ENCODE data around the gene OR9G1. TPM values are rescaled to one million over a fixed set of nuclear protein-coding genes. Genes with fewer than 3 reads are reported as not detected.

Gene OR9G1
- total RNA-seq, 1 donor from 2014 or later: not detected

DNA sequence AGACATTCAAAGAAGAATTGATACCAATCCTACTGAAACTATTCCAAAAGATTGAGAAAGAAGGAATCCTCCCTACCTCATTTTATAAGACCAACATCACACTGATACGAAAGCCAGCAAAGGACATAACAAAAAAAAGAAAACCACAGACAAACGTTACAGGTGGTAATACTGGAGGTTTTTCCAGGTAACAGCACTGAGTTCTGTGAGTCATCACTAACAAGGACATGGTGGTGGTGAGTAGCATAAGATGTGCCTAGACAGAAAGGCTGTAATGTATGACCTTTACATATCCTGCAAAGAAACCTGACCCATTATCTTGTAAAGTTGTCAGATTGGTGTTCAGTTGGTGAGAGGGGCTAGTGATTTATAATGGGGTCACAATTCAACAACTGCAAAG, 15.3 kb downstream of the OR9G1 start:
- no peak for ATAC-seq

DNA sequence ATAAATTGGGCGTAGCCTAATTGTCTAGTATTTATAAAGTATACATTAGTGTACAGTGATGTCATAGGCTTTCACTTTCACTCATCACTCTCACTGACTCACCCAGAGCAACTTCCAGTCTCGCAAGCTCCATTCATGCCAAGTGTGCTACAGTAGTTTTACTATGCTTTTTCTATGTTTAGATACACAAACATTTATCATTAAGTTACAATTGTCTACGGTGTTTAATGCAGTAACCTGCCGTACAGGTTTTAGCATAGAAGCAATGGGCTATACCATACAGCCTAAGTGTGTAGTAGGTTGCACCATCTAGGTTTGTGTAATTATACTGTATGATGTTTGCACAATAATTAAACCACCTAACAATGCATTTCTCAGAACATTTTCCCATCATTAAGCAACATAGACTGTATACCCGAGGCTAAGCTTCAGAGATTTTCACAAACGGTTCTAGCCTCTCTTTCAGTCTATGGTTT, 17.5 kb downstream of the OR9G1 start:
- ATAC-seq (no peak), DNase-seq (no peak)
- Histone ChIP-seq H3K27ac (no peak overlapping the region), H3K27me3 (ENCODE audit: low read depth) (no peaks in the 10 kb centered on the region), H3K4me1 (no peaks in the 10 kb centered on the region), H3K4me3 (no peak overlapping the region), H3K9me3 (no peaks in the 10 kb centered on the region), H3K36me3 (no peaks in the 10 kb centered on the region)
- TF ChIP-seq CTCF (IDR thresholded peaks at IDR 0.05): no peak
- intact Hi-C loops (cut with DNase I): no loop called here

More for the DNA sequence above, 15.3 kb downstream of the OR9G1 start:
- Histone ChIP-seq H3K27ac (no peak overlapping the region), H3K4me3 (no peak overlapping the region), H3K4me1 (no peaks in the 10 kb centered on the region), H3K27me3 (ENCODE audit: low read depth) (no peaks in the 10 kb centered on the region), H3K36me3 (no peaks in the 10 kb centered on the region), H3K9me3 (no peaks in the 10 kb centered on the region)
- intact Hi-C loops (cut with DNase I): no loop called here
- TF ChIP-seq CTCF (IDR thresholded peaks at IDR 0.05): no peak
- DNase-seq: no peak

GRCh38 chr11:56720513-56720912, 21.6 kb downstream of the OR9G1 start:
- Histone ChIP-seq H3K4me1 (no peaks in the 10 kb centered on the region), H3K4me3 (no peak overlapping the region), H3K27ac (no peak overlapping the region), H3K9me3 (no peaks in the 10 kb centered on the region), H3K36me3 (no peaks in the 10 kb centered on the region), H3K27me3 (ENCODE audit: low read depth) (no peaks in the 10 kb centered on the region)
- no peak for TF ChIP-seq CTCF (IDR thresholded peaks at IDR 0.05)
- intact Hi-C loops (cut with DNase I): no loop called here
- ATAC-seq (no peak), DNase-seq (no peak)

DNA sequence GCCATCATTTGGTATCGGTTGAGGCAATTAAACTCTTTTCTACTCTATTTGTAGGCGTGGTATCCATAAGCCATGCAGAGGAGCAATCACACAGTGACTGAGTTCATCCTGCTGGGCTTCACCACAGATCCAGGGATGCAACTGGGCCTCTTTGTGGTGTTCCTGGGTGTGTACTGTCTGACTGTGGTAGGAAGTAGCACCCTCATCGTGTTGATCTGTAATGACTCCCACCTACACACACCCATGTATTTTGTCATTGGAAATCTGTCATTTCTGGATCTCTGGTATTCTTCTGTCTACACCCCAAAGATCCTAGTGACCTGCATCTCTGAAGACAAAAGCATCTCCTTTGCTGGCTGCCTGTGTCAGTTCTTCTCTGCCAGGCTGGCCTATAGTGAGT, 41.2 kb downstream of the OR9G1 start:
- Histone ChIP-seq H3K36me3 (no peaks in the 10 kb centered on the region), H3K4me1 (no peaks in the 10 kb centered on the region), H3K27me3 (ENCODE audit: low read depth) (no peaks in the 10 kb centered on the region), H3K27ac (no peak overlapping the region), H3K4me3 (no peak overlapping the region), H3K9me3 (no peaks in the 10 kb centered on the region)
- DNase-seq (no peak), ATAC-seq (no peak)
- intact Hi-C loops (cut with DNase I): no loop called here
- no peak for TF ChIP-seq CTCF (IDR thresholded peaks at IDR 0.05)

GRCh38 chr11:56740886-56741285, 42.0 kb downstream of the OR9G1 start:
- Histone ChIP-seq H3K36me3 (no peaks in the 10 kb centered on the region), H3K27me3 (ENCODE audit: low read depth) (no peaks in the 10 kb centered on the region), H3K9me3 (no peaks in the 10 kb centered on the region), H3K4me1 (no peaks in the 10 kb centered on the region), H3K4me3 (no peak overlapping the region), H3K27ac (no peak overlapping the region)
- intact Hi-C loops (cut with DNase I): no loop called here
- DNase-seq (no peak), ATAC-seq (no peak)
- TF ChIP-seq CTCF (IDR thresholded peaks at IDR 0.05): no peak

DNA sequence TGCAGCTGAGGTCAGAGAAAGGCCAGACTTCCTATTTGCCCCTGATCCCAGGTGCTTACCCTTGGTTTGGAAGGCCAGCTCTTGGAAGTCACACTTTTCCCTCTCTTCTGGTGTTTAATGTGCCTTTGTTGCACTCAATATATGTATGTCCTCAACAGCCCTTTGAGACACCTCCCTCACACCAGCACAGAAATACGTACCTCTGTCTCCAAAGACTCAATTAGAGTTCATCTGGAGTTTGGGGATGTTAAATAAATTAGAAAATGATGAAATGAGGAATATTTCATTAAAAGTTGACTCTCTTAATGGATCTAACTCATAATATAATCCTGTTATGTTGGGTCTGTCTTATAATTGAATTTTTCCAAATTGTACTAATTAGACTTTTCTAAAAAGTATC, 49.7 kb downstream of the OR9G1 start, which contains the start of gene OR9G4:
Gene OR9G4 (minus strand): TSS at position 101 of the 400 bp plus-strand sequence. CDS start 4,931 bp downstream, outside the sequence.
- no peak within 1 kb of the TSS for H3K27ac ChIP-seq
- no peaks in the 10 kb centered on the region for H3K27me3 ChIP-seq (ENCODE audit: low read depth)
- ATAC-seq: no peak
- intact Hi-C loops (cut with DNase I): no loop called here
- no peaks in the 10 kb centered on the region for H3K4me1 ChIP-seq
- no peak for DNase-seq
- no peaks in the 10 kb centered on the region for H3K9me3 ChIP-seq
- H3K36me3 ChIP-seq: no peaks in the 10 kb centered on the region
- no peak within 1 kb of the TSS for H3K4me3 ChIP-seq
- no peak for TF ChIP-seq CTCF (IDR thresholded peaks at IDR 0.05)

All from lower lobe of right lung (tissue), 2 donors.